SKM-1 treated with dmso at 0.1 percent for 144 hours (cell line): ENCODE data around the gene EIF3B.
"Not testable (repeated sequence)": the region's sequence is repeated elsewhere in the genome, so short reads cannot be mapped to it uniquely, and the experiment has no call there.

ENCODE experiments used
- DNase-seq: peaks from one replicate; lab custom pipeline; 2025; ENCODE audit not compliant: unreplicated experiment; lab: John Stamatoyannopoulos, UW

EIF3B gene

GRCh38 chr7:2376351-2377154 is 21.9 kb downstream of the EIF3B start:
- DNase-seq = no peak

- DNase-seq = not testable (repeated sequence)
Observed at GRCh38 chr7:2377492-2377891, 22.9 kb downstream of the EIF3B start.

GRCh38 chr7:2378125-2378524 is 23.5 kb downstream of the EIF3B start:
- not testable (repeated sequence) for DNase-seq

- DNase-seq = no peak
Observed at GRCh38 chr7:2379161-2379560, 24.5 kb downstream of the EIF3B start.

- DNase-seq = no peak
Observed at GRCh38 chr7:2379821-2380450, 25.3 kb downstream of the EIF3B start.

GRCh38 chr7:2380461-2380860 is 25.8 kb downstream of the EIF3B start:
- DNase-seq = no peak

- DNase-seq = no peak
Observed at GRCh38 chr7:2381227-2381626, 26.6 kb downstream of the EIF3B start.

GRCh38 chr7:2381881-2382509 is 27.4 kb downstream of the EIF3B start:
- DNase-seq = no peak

GRCh38 chr7:2383543-2384274 is 29.1 kb downstream of the EIF3B start:
- DNase-seq = no peak

- DNase-seq = no peak
Observed at GRCh38 chr7:2384354-2385243, 30.0 kb downstream of the EIF3B start.

- DNase-seq = not testable (repeated sequence)
Observed at GRCh38 chr7:2386122-2386521, 31.5 kb downstream of the EIF3B start.

GRCh38 chr7:2386964-2387669 is 32.5 kb downstream of the EIF3B start:
- DNase-seq = no peak

- DNase-seq = no peak
Observed at GRCh38 chr7:2387897-2388636, 33.4 kb downstream of the EIF3B start.

- DNase-seq = no peak
Observed at GRCh38 chr7:2388637-2388954, 34.0 kb downstream of the EIF3B start.

- DNase-seq = not testable (repeated sequence)
Observed at GRCh38 chr7:2390020-2390816, 35.6 kb downstream of the EIF3B start.

- no peak for DNase-seq
Observed at GRCh38 chr7:2393706-2394105, 39.1 kb downstream of the EIF3B start.

GRCh38 chr7:2394566-2395082 is 40.0 kb downstream of the EIF3B start:
- no peak for DNase-seq

- no peak for DNase-seq
Observed at GRCh38 chr7:2398506-2398905, 43.9 kb downstream of the EIF3B start.
